Stimulated activated CD4-positive, alpha-beta T cell treated with anti-CD3 and anti-CD28 coated beads, Interleukin-1b, Interleukin-23, amount 100 ng/mL, for 1 hour (primary cell): ENCODE measurements around the gene RGS3.

ENCODE experiments used
- DNase-seq, 2 donors: peaks; one replicate each; pipeline ENCODE4 v3.0.0-alpha.2; 2020; ENCODE audit warnings: low read depth in 2 of 2

RGS3 gene

GRCh38 chr9:113585085-113585442 is 121.5 kb downstream of the RGS3 start:
- DNase-seq = no peak

DNA sequence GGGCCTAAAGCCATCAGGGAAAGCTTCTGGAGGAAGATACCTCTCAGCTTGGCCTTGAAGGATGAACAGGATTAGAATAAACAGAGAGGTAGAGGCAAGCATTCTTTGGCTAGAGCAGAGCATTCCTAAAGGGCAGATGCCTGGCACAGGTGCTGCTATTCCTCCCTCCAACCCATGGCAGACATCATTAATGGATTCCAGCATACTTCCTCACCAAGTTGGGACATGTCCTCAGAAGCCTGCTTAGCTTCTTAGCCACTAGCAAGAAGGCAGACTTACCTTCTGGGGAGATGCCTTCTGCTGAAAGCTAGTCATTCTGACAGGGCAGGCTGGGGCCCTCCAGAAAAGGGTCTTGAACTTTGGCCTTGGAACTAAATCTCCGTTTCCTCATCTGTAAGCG is 122.0 kb downstream of the RGS3 start:
- DNase-seq = no peak

- no peak for DNase-seq
Measured at GRCh38 chr9:113587471-113588031, 124.0 kb downstream of the RGS3 start.

- DNase-seq = no peak
Measured at GRCh38 chr9:113588242-113588810, 124.8 kb downstream of the RGS3 start.

DNA sequence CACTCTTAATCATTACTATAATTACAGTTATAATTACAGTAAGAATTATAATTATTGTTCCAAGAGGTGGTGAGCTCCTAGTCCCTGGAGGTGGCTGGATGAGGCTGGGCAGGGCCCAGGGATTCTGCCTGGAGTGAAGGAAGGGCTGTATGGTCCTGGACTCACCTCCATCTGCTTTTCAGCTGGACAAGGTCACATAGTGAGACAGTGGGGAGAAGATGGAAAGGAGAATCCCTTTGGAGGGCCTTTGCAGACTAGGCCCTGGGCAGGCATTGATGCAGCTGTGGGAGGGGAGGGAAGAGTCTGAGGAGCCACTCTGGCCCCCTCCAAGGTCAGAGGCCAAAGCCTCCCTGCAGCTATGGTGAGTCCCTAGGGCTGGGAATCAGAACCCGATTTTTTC is 125.4 kb downstream of the RGS3 start:
- DNase-seq = no peak

DNA sequence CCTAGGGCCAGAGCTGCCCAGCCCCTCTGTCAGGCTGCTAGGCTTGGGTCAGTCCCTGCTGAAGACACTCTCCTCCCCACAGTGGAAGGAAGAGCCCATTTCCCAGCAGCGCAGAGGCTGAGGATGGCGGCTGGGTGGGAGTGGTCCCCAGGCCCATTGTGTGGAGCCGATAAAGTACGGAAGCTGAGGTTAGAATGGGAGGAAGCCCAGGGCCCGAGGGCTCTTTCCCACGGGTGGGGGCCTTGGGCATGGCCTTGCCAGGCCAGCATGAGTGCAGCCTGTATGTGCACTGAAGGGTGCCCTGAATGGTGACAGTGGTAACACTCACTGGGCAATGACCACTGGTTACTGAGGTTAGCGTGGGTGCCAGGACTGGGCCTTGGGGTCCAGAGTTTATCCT is 125.9 kb downstream of the RGS3 start:
- no peak for DNase-seq

- no peak for DNase-seq
Measured at GRCh38 chr9:113589890-113590289, 126.4 kb downstream of the RGS3 start.

- DNase-seq = no peak
Measured at GRCh38 chr9:113590389-113590788, 126.9 kb downstream of the RGS3 start.

DNA sequence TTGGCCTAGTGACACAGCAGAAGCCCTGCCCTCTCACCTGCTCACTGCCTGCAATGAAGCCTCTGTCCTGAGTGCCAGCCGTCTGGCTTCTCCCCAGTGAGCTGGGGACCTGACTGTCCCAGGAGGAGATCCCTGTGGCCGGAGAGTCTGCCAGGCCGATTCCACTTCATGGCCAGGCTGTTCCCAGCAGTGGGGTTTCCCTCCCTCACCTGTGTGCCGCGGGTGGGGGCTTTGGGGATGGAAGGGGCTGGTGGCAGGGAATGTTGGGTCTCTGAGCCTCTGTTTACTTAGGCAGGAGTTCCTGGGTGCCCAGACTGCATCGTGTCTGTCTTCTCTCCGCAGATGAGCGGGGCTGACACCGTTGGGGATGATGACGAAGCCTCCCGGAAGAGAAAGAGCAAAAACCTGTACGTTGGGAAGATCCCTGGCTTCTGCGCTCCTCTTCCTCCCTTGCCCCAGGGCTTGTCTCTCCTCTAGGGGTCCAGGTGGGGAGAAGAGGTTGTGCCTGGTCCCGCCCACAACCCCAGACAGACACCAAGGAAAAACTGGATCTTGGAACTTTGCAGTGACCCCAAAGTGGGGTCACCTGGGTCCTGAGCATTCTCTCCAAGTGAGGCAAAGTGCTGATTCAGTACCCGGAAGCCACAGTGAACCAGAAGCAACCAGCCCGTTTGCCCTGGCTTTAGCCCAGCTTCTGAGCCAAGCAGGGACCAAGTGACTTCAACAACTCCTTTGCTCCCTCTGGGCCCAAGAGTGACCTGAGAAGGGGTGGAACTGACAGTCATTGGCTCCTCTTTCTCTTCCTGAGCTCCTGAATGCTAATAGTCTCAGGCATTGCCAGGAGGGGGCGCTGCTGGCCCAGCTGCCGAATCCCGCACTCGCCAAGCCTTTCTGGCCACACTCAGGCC is 127.7 kb downstream of the RGS3 start:
- DNase-seq = peak in 1 of 2 donors; percentile 44

GRCh38 chr9:113591899-113592625 is 128.5 kb downstream of the RGS3 start:
- DNase-seq = no peak

- no peak for DNase-seq
Measured at GRCh38 chr9:113592876-113593575, 129.5 kb downstream of the RGS3 start.

DNA sequence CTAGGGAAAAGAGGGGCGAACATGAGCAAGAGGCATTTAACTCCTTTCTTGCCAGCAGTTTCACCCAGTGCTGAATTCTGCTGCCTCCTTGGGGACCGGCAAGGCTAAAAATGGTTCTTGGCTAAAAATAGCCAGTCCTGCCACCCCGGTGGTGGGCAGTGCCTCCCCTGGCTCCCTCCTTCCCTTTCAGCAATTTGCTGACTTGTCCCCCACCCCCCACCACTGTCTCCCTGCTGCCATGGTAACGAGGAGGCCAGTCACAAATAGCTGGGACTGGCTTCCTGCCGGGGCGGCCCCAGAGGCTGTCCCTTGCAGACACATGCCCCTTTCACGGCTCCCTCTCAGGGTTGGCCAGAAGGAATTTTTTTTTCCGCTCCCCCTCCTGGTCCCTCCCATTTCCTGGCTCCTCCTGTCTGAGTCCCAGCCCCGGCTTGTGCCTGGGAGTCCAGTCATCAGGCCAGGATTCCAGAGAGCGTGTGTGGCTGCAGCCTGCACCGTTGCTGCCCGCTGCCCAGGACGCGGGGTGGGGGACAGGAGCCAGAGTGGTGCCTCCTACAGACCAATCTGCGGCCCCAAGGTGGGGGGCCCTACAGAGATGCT is 130.3 kb downstream of the RGS3 start:
- no peak for DNase-seq

DNA sequence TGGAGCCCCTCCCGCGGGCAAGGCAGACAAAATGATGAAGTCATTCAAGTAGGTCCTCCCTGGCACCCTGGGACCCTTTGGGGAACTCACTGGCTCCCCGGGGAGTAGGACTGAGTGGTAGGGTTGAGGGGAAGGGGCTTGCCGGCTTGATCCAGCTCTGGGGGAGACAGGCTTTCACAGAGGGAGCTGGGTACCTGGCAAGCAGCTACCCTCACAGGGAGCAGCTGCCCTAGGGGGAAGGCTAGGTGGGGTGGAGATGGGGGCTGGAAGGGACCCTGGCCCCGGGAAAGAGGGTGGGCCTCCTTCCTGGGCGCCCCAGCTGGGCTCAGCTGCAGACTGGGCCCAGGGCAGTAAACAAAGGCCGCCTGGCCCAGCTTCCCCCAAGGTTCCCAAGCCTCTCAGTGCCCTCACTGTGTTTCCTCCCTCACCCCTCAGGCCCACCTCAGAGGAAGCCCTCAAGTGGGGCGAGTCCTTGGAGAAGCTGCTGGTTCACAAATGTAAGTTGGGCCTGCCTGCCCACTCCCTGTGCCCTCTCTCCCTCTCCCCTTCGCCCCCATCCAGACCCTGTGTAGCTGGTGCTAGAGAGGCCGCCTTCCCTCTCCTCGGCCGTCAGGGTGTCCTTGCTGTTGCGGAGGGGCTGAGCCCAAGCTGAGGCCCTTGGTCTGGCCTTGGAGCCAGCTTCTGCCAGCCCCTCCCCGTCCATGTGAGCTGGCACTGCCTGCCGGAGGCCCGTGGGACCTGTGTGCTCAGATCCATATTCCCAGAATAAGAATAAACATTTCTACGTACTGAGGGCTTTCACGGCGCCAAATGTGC is 131.2 kb downstream of the RGS3 start:
- no peak for DNase-seq

DNA sequence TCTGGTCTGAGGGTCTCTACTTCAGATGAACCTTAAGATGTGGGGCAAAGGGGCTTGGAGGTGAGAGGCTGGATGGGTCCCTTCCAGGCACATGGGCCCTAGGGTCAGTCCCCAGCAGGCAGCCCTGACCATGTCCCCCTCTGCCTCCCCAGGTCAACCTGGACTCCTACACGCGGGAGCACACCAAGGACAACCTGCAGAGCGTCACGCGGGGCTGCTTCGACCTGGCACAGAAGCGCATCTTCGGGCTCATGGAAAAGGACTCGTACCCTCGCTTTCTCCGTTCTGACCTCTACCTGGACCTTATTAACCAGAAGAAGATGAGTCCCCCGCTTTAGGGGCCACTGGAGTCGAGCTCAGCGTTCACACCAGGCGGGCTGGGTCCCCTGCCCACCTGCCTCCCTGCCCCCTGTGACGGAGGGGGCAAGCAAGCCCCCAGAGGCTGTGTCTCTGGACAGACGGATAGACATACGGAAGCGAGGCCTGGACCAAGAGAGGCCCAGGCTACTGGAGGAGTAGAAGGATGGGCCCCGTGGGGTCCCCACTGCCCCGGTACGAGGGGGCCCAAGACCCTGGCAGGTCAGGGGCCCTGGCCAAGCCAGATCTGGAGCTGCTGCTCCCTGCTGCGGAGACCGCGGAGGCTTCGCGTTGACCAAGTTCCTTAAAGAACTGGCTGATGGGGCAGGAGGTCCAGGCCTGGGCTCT is 133.2 kb downstream of the RGS3 start:
- DNase-seq = no peak

GRCh38 chr9:113597390-113598241 is 134.1 kb downstream of the RGS3 start:
- DNase-seq = no peak

DNA sequence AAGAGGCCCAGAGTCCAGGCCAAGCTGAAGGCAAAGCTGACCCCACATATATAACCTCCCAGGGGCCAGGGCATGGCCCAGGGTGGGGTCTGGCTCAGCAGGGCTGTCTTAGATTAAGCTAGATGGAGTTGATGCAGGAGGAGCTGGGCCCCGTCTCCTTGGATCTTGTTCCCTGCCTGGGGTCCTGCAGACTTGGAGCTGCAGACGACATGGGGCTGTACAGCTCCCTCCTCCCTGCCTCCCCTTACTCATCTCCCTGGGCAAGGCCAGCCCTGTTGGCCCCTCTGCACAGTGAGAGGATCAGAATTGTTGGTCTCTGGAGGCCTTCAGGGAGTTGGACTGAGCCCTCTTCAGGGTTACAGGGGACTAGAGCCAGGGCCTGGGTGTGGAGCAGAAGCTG is 134.9 kb downstream of the RGS3 start:
- DNase-seq = no peak

- DNase-seq = no peak
Measured at GRCh38 chr9:113598883-113599282, 135.4 kb downstream of the RGS3 start.

- DNase-seq = no peak
Measured at GRCh38 chr9:113599646-113600022, 136.1 kb downstream of the RGS3 start.
